ENCODE data around the gene VPS54.
A peak's percentile ranks its signal among the peaks of the same experiment; 100 is the strongest.
"Not testable (repeated sequence)": the region's sequence is repeated elsewhere in the genome, so short reads cannot be mapped to it uniquely, and the experiment has no call there.

Gene VPS54

GRCh38 chr2:63851691-63852311, 167.4 kb downstream of the VPS54 start:
- DNase-seq (ENCODE audit: low spot score) = no peak
- H3K4me3 Mint-ChIP-seq = no peak overlapping the region
- no peak overlapping the region for H3K27ac Mint-ChIP-seq
- H3K36me3 Mint-ChIP-seq (ENCODE audit: low read depth) = peaks cover 63% of the 10 kb centered on the region
- peaks cover 7% of the 10 kb centered on the region for H3K9me3 Mint-ChIP-seq
- H3K27me3 Mint-ChIP-seq (ENCODE audit: low read depth) = no peaks in the 10 kb centered on the region
- H3K4me1 Mint-ChIP-seq (ENCODE audit: low read depth) = peaks cover 79% of the 10 kb centered on the region

DNA sequence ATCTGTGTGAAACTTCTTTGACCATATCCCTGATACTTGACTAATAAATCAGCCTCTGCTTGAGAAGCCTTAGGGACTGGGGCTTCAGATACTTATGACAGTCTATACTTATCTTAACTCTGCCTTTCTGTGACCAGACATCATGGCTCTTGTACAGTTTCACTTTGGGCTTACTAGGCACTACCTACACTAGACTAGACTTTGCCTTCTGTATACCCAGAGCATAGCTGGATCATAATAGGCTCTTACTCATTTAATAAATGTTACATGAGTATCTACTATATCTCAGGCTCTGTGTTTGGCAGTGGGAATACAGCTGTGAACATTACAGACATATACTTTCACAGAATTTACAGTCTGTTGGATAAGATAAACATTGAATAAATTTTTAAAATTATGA, 168.6 kb downstream of the VPS54 start:
- H3K27ac Mint-ChIP-seq = no peak overlapping the region
- H3K36me3 Mint-ChIP-seq (ENCODE audit: low read depth) = peaks cover 64% of the 10 kb centered on the region

DNA sequence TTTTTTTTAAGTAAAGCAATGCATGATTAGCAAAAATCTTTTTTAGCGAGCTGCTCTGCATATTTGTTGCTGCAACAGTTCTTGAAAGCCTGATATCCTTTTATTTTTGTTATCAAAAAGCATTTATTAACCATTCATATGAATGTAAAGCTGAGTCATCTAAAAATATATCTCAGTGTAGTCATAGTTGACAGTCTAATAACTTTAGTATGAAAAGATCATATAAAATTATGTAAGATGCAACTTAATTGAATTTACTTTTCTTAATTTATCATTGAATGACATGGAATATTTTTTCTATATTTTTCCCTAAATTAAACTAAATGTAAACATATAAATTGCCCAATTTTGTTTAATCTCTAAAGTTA, 169.0 kb downstream of the VPS54 start:
- Mint-ChIP-seq H3K27ac (no peak overlapping the region), H3K27me3 (ENCODE audit: low read depth) (no peaks in the 10 kb centered on the region), H3K36me3 (ENCODE audit: low read depth) (peaks cover 68% of the 10 kb centered on the region), H3K9me3 (peaks cover 7% of the 10 kb centered on the region), H3K4me1 (ENCODE audit: low read depth) (peaks cover 72% of the 10 kb centered on the region), H3K4me3 (no peak overlapping the region)
- DNase-seq (ENCODE audit: low spot score) = no peak

More for the DNA sequence above, 168.6 kb downstream of the VPS54 start:
- peak overlapping the region; percentile 5 for H3K4me3 Mint-ChIP-seq
- H3K27me3 Mint-ChIP-seq (ENCODE audit: low read depth) = no peaks in the 10 kb centered on the region
- peaks cover 7% of the 10 kb centered on the region for H3K9me3 Mint-ChIP-seq
- no peak for DNase-seq (ENCODE audit: low spot score)
- H3K4me1 Mint-ChIP-seq (ENCODE audit: low read depth) = peaks cover 72% of the 10 kb centered on the region

- DNase-seq (ENCODE audit: low spot score) = no peak
- Mint-ChIP-seq H3K4me3 (peak overlapping the region; percentile 60), H3K27ac (peak overlapping the region; percentile 19), H3K36me3 (ENCODE audit: low read depth) (peaks cover 72% of the 10 kb centered on the region), H3K9me3 (peaks cover 7% of the 10 kb centered on the region), H3K4me1 (ENCODE audit: low read depth) (peaks cover 73% of the 10 kb centered on the region), H3K27me3 (ENCODE audit: low read depth) (no peaks in the 10 kb centered on the region)
Measured at GRCh38 chr2:63849381-63850203, 169.6 kb downstream of the VPS54 start.

GRCh38 chr2:63847571-63847970, 171.7 kb downstream of the VPS54 start:
- H3K27me3 Mint-ChIP-seq (ENCODE audit: low read depth); DNase-seq (ENCODE audit: low spot score); H3K9me3 Mint-ChIP-seq: not testable (repeated sequence)
- Mint-ChIP-seq H3K4me3 (peak overlapping the region; percentile 20), H3K27ac (peak overlapping the region; percentile 50), H3K4me1 (ENCODE audit: low read depth) (peaks cover 69% of the 10 kb centered on the region), H3K36me3 (ENCODE audit: low read depth) (peaks cover 70% of the 10 kb centered on the region)

DNA sequence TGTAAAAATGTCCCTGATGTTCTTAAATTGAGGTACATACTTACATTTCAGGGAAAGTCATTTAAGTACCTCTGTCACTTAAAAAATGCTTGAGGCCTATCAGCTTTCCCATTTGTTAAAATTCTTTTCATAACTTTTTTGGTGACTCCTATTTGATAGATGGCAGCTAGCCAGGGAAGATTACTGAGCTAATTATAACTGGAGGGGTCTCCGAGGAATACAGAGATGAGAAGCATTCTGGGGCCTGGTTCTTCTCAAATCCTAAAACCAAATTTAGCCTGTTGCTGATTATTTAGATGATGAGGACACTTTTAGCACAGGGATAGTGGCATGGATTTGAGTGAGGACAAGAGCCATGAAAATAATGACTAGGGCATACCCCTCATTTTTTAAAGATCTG, 172.7 kb downstream of the VPS54 start:
- Mint-ChIP-seq H3K27me3 (ENCODE audit: low read depth) (no peaks in the 10 kb centered on the region), H3K27ac (no peak overlapping the region), H3K4me1 (ENCODE audit: low read depth) (peaks cover 59% of the 10 kb centered on the region), H3K36me3 (ENCODE audit: low read depth) (peaks cover 68% of the 10 kb centered on the region), H3K4me3 (no peak overlapping the region), H3K9me3 (peaks cover 7% of the 10 kb centered on the region)
- no peak for DNase-seq (ENCODE audit: low spot score)

DNA sequence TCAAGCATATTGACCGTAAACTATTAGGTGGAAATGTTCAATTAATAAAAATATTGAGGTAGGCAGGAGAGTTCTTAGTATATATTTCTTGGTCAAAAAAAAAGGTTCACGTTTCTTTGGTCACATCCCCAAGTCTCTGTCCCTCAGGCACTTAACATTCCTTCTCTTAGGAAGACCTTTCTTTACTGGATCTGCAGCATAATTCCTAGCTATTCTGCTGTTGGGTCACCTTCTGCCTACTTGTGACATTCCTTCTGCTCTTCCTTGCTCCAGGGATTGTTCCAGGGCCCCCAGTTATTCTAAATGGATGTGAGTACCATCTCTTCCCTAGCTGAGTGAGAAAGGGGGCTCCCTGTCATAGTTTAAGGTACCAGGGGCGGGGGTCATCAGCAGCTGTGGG, 173.4 kb downstream of the VPS54 start:
- H3K4me1 Mint-ChIP-seq (ENCODE audit: low read depth) = peaks cover 54% of the 10 kb centered on the region
- H3K36me3 Mint-ChIP-seq (ENCODE audit: low read depth) = peaks cover 64% of the 10 kb centered on the region
- H3K9me3 Mint-ChIP-seq = peaks cover 7% of the 10 kb centered on the region
- H3K27me3 Mint-ChIP-seq (ENCODE audit: low read depth) = no peaks in the 10 kb centered on the region
- no peak overlapping the region for H3K27ac Mint-ChIP-seq
- no peak for DNase-seq (ENCODE audit: low spot score)
- H3K4me3 Mint-ChIP-seq = peak overlapping the region; percentile 93

DNA sequence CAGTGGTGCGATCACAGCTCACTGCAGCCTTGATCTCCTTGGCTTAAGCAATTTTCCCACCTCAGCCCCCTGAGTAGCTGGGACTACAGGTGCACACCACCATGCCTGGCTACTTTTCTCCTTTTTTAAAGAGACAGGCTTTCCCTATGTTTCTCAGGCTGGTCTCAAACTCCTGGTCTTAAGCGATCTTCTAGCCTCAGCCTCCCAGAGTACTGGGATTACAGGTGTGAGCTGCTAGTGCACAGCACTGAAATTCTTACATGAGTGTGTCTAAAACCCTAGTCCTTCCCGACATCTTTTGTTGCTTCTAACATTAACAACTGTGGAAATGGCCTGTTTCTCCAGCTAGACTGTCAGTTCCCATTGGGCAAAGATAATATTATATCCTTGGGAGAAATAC, 174.6 kb downstream of the VPS54 start:
- no peak overlapping the region for H3K27ac Mint-ChIP-seq
- peaks cover 7% of the 10 kb centered on the region for H3K9me3 Mint-ChIP-seq
- peaks cover 62% of the 10 kb centered on the region for H3K36me3 Mint-ChIP-seq (ENCODE audit: low read depth)
- peak overlapping the region; percentile 93 for H3K4me3 Mint-ChIP-seq
- no peaks in the 10 kb centered on the region for H3K27me3 Mint-ChIP-seq (ENCODE audit: low read depth)
- H3K4me1 Mint-ChIP-seq (ENCODE audit: low read depth) = peaks cover 51% of the 10 kb centered on the region
- no peak for DNase-seq (ENCODE audit: low spot score)

DNA sequence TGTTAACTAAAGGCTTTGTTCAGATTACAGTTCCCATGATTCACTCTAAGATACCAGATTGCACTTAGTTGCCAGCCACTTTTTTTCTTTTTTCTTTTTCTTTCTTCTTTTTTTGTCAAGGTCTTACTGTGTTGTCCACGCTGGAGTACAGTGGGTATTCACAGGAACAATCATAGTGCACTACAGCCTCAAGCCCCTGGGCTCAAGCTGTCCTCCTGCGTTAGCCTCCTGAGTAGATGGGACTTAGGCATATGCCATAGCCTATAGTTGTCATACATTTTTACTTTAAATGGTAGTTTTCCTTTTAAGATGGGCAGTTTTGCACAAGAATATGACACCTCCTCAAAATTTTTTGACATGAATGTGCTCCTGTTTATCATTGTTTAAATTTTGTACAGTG, 175.4 kb downstream of the VPS54 start:
- Mint-ChIP-seq H3K36me3 (ENCODE audit: low read depth) (peaks cover 54% of the 10 kb centered on the region), H3K4me3 (peak overlapping the region; percentile 93), H3K4me1 (ENCODE audit: low read depth) (peaks cover 47% of the 10 kb centered on the region)

GRCh38 chr2:63843093-63843492, 176.1 kb downstream of the VPS54 start:
- Mint-ChIP-seq H3K36me3 (ENCODE audit: low read depth) (peaks cover 54% of the 10 kb centered on the region), H3K4me3 (peak overlapping the region; percentile 93), H3K4me1 (ENCODE audit: low read depth) (peaks cover 45% of the 10 kb centered on the region), H3K27ac (peak overlapping the region; percentile 99), H3K9me3 (peaks cover 7% of the 10 kb centered on the region), H3K27me3 (ENCODE audit: low read depth) (no peaks in the 10 kb centered on the region)
- DNase-seq (ENCODE audit: low spot score) = no peak

More for the DNA sequence above, 175.4 kb downstream of the VPS54 start:
- Mint-ChIP-seq H3K9me3 (peaks cover 7% of the 10 kb centered on the region), H3K27me3 (ENCODE audit: low read depth) (no peaks in the 10 kb centered on the region), H3K27ac (no peak overlapping the region)
- DNase-seq (ENCODE audit: low spot score) = no peak

GRCh38 chr2:63842149-63843061, 176.8 kb downstream of the VPS54 start:
- Mint-ChIP-seq H3K4me3 (peak overlapping the region; percentile 93), H3K9me3 (peaks cover 2% of the 10 kb centered on the region), H3K36me3 (ENCODE audit: low read depth) (peaks cover 47% of the 10 kb centered on the region), H3K4me1 (ENCODE audit: low read depth) (peaks cover 38% of the 10 kb centered on the region), H3K27ac (peak overlapping the region; percentile 99), H3K27me3 (ENCODE audit: low read depth) (no peaks in the 10 kb centered on the region)
- DNase-seq (ENCODE audit: low spot score) = peak; percentile 23

All from T-helper 2 cell treated with Interferon-gamma antibody and Interleukin-4, amounts not matched to agents 5 μg/mL and 100 μg/mL, for 36 hours (primary cell).